ENCODE measurements around the gene CIDEA.

- no peak for TF ChIP-seq EZH2 (IDR thresholded peaks at IDR 0.05; ENCODE audit: low read length, missing control alignments)
- TF ChIP-seq CTCF (conservative IDR thresholded peaks at IDR 0.05 in 1 of 2, IDR thresholded peaks at IDR 0.05 in 1 of 2; ENCODE audit: low read depth in 1 of 2, low read length in 2 of 2) = no peak
These were observed 60.6 kb downstream of the CIDEA start for GRCh38 chr18:12314591-12315305.
